ENCODE measurements around the gene R3HDM4. TPM values are rescaled to one million over a fixed set of nuclear protein-coding genes. Genes with fewer than 3 reads are reported as not detected.
"Not testable (repeated sequence)": the region's sequence is repeated elsewhere in the genome, so short reads cannot be mapped to it uniquely, and the experiment has no call there.

Gene R3HDM4
- total RNA-seq, 1 donor from 2014 or later = 26.5 TPM

DNA sequence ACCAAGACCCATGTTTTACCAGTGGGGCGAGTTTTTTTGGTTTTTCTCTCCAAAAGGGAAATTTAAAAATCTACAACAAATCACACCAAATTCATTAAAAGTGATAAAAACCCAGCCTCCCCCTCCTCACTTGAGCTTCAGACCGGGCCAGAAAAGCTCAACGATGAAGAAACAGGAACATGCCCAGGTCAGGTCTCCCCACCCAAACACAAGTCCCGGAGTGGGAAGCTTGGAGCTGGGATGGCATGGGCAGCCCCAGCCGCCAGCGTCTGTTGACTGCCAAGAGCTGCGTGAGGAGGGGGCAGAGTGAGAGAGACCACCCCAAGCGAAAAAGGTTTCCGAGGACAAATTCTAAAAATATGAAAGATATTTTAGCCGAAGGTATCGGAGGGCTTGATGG lies 16.0 kb downstream of the R3HDM4 start:
- DNase-seq (ENCODE audit: low spot score in 2 of 2) (no peak), FAIRE-seq (no peak)

- DNase-seq (ENCODE audit: low spot score in 2 of 2) = no peak
- no peak for FAIRE-seq
Measured at GRCh38 chr19:896434-896833, 16.6 kb downstream of the R3HDM4 start.

DNA sequence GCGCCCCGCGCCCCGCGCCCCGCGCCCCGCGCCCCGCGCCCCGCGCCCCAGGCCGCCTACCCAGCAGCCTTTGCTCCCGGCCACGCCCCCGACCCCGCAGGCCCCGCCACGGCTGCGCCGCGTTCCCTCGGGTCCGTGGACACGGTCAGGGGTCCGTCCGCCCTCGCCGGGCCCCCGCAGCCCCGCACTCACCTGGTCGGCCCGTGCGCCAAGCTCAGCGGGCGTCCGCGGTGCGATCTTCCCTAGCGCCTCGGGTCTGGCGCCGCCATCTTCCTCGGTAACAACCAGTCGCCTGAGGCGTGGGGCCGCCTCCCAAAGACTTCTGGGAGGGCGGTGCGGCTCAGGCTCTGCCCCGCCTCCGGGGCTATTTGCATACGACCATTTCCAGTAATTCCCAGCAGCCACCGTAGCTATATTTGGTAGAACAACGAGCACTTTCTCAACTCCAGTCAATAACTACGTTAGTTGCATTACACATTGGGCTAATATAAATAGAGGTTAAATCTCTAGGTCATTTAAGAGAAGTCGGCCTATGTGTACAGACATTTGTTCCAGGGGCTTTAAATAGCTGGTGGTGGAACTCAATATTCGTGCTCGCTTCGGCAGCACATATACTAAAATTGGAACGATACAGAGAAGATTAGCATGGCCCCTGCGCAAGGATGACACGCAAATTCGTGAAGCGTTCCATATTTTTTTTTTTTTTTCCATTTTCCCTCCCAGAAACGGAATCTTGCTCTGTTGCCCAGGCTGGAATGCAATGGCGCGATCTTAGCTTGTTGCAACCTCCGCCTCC lies 19.9 kb downstream of the R3HDM4 start, which contains the start of the genes MED16 and RNU6-9:
Gene MED16 (minus strand): TSS at position 294 of the 796 bp plus-strand sequence. CDS start 2,056 bp downstream, outside the sequence.
Gene RNU6-9 (plus strand): TSS at position 591 of the 796 bp plus-strand sequence.
- peak; percentile 100 for DNase-seq (ENCODE audit: low spot score in 2 of 2)
- FAIRE-seq = no peak

DNA sequence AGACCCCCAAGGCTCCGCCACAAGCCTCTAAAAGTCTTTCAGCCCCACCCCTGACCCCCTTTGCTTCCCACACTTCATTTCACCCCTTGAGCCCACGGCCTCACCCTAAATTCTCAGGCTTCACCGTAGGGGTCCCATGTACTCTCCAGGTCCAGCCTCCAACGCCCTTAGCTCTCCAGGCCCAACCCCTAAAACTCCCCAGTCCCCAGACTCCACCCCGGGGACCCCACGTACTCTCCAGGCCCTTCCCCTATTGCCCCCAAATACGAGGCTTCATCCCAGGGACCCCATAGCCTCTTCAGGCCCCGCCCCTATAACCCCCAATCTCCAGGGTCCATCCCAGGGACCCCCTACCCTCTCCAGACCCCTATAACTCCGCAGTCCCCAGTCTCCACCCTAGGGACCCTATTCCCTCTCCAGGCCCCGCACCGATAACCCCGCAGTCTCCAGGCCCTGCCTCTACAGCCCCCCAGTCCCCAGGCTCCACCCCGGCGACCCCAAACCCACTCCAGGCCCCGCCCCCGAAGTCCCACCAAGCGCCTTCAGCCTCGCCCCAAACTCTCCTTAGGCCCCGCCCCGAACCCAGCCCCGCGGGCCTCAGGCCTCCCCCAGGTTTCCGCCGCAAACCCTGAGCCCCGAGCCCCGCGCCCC lies 20.7 kb downstream of the R3HDM4 start:
- FAIRE-seq (no peak), DNase-seq (ENCODE audit: low spot score in 2 of 2) (no peak)

GRCh38 chr19:891421-892200 lies 21.4 kb downstream of the R3HDM4 start:
- not testable (repeated sequence) for DNase-seq (ENCODE audit: low spot score in 2 of 2); FAIRE-seq

GRCh38 chr19:890831-891230 lies 22.2 kb downstream of the R3HDM4 start:
- FAIRE-seq = no peak
- DNase-seq (ENCODE audit: low spot score in 2 of 2) = no peak

DNA sequence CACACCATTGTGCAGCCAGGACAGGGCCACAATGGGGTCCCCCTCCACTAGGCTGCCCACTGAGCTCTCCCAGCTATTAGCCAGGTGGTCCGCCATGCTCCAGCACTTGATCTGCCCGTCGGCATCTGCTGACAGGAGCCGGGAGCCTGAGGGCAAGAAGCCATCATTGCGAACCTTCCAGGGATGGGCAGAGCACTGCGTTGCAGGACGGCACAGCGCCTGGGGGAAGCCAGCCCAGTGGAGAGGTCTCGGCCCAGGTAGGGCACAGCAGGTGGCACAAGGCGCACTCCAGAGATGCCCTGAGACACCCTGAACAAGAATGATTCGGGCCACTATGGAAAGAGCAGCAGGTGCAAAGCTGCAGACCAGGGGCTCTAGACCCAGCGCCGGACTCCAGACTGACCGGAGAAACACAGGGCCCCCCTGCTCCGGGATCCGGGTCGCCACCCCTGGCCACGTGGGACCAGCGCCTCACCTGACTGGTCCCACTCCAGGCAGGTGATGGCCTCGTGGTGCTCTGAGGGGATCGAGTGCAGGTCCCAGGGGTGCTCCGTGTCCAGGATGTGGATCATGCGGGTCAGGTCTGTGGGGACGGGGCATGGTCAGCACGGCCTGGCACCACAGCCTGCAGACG lies 23.2 kb downstream of the R3HDM4 start:
- FAIRE-seq = no peak
- DNase-seq (ENCODE audit: low spot score in 2 of 2) = no peak

GRCh38 chr19:888581-889385 lies 24.2 kb downstream of the R3HDM4 start:
- DNase-seq (ENCODE audit: low spot score in 2 of 2) = no peak
- no peak for FAIRE-seq

DNA sequence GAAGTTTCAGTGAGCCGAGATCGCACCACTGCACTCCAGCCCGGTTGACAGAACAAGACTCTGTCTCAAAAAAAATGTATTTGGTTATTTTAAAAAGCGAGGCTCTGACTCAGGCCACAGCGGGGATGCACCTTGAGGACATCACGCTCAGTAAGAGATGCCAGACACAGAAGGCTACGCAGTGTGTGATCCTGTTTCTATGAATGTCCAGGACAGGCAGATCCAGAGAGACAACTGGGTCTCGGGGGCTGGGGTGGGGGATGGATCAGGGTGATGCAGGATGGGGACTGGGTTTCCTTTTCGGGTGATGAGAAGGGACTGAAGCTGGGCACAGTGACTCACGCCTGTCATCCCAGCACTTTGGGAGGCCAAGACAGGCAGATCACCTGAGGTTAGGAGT lies 25.4 kb downstream of the R3HDM4 start:
- FAIRE-seq (no peak), DNase-seq (ENCODE audit: low spot score in 2 of 2) (no peak)

GRCh38 chr19:887072-887471 lies 25.9 kb downstream of the R3HDM4 start:
- no peak for FAIRE-seq
- DNase-seq (ENCODE audit: low spot score in 2 of 2) = no peak

DNA sequence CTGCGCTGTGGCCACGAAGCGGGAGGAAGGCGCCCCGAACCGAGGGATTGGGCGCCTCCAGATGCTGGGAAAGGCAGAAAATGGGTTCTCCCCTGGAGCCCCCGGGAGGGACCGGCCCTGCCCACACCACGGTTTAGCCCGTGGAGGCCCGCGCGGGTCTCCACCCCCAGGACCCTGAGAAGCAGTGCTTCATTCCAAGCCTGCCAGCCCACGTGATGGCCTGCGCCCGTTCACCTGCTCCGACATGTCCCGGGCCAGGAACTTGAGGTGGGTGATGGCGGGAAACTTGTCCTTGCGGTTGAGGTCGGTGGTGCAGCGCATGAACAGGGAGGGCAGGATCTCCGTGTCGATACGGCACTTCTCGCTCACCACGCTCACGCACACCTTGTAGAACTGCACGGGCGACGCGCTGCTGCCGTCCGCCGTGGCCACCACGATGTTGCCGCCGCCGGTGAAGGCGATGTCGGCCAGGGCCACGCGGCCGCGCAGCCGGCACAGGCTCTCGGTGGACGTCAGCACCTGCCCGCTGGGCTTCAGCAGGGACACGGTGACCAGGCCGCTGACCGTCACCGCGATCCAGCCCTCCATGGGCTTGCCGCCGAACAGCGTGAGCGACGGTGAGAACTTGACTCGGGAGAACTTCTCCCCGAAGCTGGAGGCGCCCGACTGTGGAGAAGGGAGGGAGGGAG lies 27.3 kb downstream of the R3HDM4 start:
- no peak for DNase-seq (ENCODE audit: low spot score in 2 of 2)
- FAIRE-seq = no peak

DNA sequence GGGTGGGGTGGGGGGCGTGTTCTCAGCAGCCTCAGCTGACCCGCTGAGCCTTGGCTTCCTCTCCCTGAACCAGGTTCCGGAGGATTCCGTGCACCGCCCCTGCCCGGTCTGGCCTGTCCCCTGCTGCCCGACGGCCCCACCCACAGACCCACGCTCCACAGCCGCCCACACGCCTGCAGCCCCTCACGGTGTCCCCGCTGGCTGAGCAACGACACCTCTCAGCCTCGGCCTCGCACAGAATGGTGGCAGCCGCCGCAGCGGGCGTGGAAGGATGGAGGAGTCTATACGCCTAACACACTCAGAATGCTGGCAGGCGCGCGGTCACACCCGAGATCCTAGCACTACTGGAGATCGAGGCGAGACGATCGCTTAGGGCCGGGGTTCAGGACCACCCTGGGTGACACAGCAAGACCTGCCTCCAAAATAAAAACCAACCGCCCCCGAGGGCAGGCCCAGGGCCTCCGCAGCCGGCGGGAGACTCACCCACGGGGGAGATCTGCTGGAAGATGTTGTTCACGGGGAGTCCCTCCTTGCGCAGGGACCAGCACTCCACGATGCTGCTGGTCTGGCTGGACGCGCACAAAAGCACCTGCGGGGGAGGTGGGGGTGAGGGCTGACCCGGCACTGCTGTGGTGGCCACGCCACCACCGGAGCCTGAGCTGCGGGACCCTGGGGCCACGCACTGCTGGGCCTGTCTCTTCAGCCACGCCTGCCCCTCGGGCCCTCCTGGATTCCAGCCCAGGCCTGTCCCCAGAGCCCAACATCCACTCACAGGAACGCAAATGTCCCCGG lies 28.4 kb downstream of the R3HDM4 start:
- FAIRE-seq = no peak
- no peak for DNase-seq (ENCODE audit: low spot score in 2 of 2)

- DNase-seq (ENCODE audit: low spot score in 2 of 2) = no peak
- FAIRE-seq = no peak
Measured at GRCh38 chr19:883661-884211, 29.3 kb downstream of the R3HDM4 start.

DNA sequence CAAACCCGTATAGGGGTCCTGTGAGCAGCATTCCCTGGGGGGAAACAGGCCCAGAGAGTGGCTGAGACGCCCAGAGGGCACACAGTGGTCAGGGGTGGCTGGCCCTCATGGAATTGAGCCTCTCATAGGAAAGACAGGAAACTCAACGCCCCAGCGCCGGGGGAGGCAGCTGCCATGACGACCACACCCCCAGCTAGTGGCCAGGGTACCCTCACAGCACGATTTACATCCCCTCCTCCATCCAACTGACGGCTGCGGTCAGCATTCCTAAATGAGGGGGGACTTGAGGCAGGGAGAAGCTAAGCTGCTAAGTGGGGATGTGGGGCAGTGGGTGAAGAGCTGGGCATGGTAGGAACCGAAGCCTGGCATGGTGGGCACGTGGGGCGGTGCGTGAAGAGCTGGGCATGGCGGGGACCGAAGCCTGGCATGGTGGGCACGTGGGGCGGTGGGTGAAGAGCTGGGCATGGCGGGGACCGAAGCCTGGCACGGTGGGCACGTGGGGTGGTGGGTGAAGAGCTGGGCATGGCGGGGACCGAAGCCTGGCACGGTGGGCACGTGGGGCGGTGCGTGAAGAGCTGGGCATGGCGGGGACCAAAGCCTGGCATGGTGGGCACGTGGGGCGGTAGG lies 30.0 kb downstream of the R3HDM4 start:
- DNase-seq (ENCODE audit: low spot score in 2 of 2) (no peak), FAIRE-seq (no peak)

DNA sequence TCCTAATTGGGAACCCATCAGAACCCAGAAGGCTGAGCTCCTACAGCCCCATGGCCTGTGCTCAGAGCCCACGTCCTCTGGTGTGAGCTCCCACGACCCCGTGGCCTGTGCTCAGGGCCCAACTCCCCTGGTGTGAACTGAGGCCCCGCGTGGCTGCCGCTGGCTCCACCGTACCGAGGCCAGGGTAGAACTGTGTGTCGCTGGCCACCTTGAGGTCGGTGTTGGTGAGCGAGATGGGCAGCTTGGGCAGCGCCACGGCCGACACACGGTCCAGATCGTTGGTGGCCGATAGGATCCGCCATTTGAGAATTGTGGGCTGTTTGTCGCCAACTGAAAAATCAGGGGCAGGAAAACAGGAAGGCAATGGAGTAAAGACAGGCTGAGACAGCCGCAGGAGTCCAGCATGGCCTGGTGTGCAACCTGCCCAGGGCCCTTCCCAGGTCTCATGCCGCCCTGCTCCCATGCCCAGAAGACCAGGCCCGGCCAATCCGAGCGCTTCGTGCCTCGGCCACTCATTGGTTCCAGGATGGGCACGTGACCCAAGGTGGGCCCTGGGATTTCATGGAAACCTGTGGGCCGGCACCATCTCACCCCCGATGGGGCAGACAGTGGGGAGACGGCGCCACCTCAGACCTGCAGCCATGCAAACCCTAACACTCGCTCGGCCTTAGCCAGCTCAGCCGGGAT lies 31.5 kb downstream of the R3HDM4 start:
- FAIRE-seq (no peak), DNase-seq (ENCODE audit: low spot score in 2 of 2) (no peak)

DNA sequence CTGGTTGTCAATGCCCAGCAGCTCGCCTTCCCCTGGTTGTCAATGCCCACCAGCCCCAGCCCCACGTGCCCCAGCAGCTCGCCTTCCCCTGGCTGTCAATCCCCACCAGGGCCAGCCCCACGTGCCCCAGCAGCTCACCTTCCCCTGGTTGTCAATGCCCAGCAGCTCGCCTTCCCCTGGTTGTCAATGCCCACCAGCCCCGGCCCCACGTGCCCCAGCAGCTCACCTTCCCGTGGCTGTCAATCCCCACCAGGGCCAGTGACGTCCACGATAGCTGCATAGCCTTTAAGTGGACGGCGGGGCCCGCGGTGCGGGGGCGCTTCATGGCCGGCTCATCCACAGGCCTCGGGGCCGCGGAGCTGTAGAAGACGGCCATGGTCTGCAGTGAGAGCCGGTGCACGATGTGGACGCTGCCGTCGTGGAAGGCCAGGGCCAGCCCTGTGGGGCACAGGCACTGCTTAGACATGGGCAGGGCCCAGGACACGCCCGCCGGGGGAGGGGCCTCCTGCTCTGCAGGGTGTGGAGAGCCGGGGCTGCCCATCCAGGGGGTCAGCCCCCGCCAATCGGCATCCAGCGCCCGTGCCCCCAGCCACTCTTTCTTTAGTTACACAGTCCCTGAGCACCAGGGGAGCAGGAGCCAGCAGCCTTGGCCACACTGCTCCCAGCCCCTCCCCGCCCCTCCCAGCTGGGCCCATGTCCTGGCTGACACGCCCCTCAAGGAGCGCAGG lies 33.1 kb downstream of the R3HDM4 start:
- DNase-seq (ENCODE audit: low spot score in 2 of 2) = no peak
- no peak for FAIRE-seq

Data from frontal cortex (tissue), 4 donors.